Activated CD4-positive, alpha-beta T cell treated with anti-CD3 and anti-CD28 coated beads, Interleukin-10, Interleukin-2, amounts not matched to agents 100 ng/mL and 50 ng/mL, durations not matched to agents 16 hours and 8 hours (primary cell): Measurements from ENCODE around the gene B4GALNT2.

ENCODE experiments used
- DNase-seq: peaks from one replicate; pipeline ENCODE4 v3.0.0-alpha.2; 2020

The B4GALNT2 gene

GRCh38 chr17:49216482-49216881, 83.9 kb downstream of the B4GALNT2 start:
- DNase-seq, result no peak

GRCh38 chr17:49216953-49217650, 84.5 kb downstream of the B4GALNT2 start:
- DNase-seq, result no peak

GRCh38 chr17:49217651-49218413, 85.3 kb downstream of the B4GALNT2 start:
- peak; percentile 80 for DNase-seq

- peak; percentile 59 for DNase-seq
Measured at GRCh38 chr17:49218941-49219913, 86.7 kb downstream of the B4GALNT2 start.

GRCh38 chr17:49219987-49220386, 87.4 kb downstream of the B4GALNT2 start:
- DNase-seq, result no peak

GRCh38 chr17:49223168-49223516, 90.6 kb downstream of the B4GALNT2 start:
- DNase-seq, result no peak

- DNase-seq, result peak; percentile 72
Measured at GRCh38 chr17:49223517-49224197, 91.1 kb downstream of the B4GALNT2 start.

GRCh38 chr17:49224198-49224996, 91.8 kb downstream of the B4GALNT2 start:
- peak; percentile 57 for DNase-seq

GRCh38 chr17:49224997-49225337, 92.4 kb downstream of the B4GALNT2 start:
- DNase-seq, result no peak

- DNase-seq, result no peak
Measured at GRCh38 chr17:49225554-49226236, 93.1 kb downstream of the B4GALNT2 start.
